GM19193 (cell line): ENCODE data around the gene TMEM9.

Source experiments
- POLR2A ChIP-seq: IDR thresholded peaks from 4 replicates; pipeline ENCODE4 v1.6.1; 2011; ENCODE audit not compliant: insufficient read depth, insufficient read length; ENCODE audit errors: extremely low read depth

Gene TMEM9

GRCh38 chr1:201110138-201110537, 44.1 kb downstream of the TMEM9 start:
- no peak for TF ChIP-seq POLR2A

- no peak for TF ChIP-seq POLR2A
These were observed 44.6 kb downstream of the TMEM9 start for GRCh38 chr1:201109651-201110050.

- TF ChIP-seq POLR2A: no peak
These were observed 45.7 kb downstream of the TMEM9 start for GRCh38 chr1:201108614-201109013.

GRCh38 chr1:201105688-201106087, 48.6 kb downstream of the TMEM9 start:
- no peak for TF ChIP-seq POLR2A

- TF ChIP-seq POLR2A: no peak
These were observed 50.1 kb downstream of the TMEM9 start for GRCh38 chr1:201104141-201104540.

- no peak for TF ChIP-seq POLR2A
These were observed 50.6 kb downstream of the TMEM9 start for GRCh38 chr1:201103666-201104065.

- no peak for TF ChIP-seq POLR2A
These were observed 53.9 kb downstream of the TMEM9 start for GRCh38 chr1:201100169-201100930.

- TF ChIP-seq POLR2A: no peak
These were observed 55.1 kb downstream of the TMEM9 start for GRCh38 chr1:201098992-201099677.

- TF ChIP-seq POLR2A: no peak
These were observed 57.1 kb downstream of the TMEM9 start for GRCh38 chr1:201096977-201097856.

- TF ChIP-seq POLR2A: no peak
These were observed 58.2 kb downstream of the TMEM9 start for GRCh38 chr1:201096041-201096461.

GRCh38 chr1:201095581-201095980, 58.7 kb downstream of the TMEM9 start:
- no peak for TF ChIP-seq POLR2A

- no peak for TF ChIP-seq POLR2A
These were observed 59.4 kb downstream of the TMEM9 start for GRCh38 chr1:201094832-201095231.

- TF ChIP-seq POLR2A: no peak
These were observed 60.3 kb downstream of the TMEM9 start for GRCh38 chr1:201093962-201094361.

- TF ChIP-seq POLR2A: no peak
These were observed 60.7 kb downstream of the TMEM9 start for GRCh38 chr1:201093561-201093960.

- TF ChIP-seq POLR2A: no peak
These were observed 61.5 kb downstream of the TMEM9 start for GRCh38 chr1:201092738-201093137.
